IMR-90 (cell line): ENCODE data around the gene TMPRSS3. TPM values are rescaled to one million over a fixed set of nuclear protein-coding genes. Genes with fewer than 3 reads are reported as not detected.

Experiments
- ATAC-seq: fragments of 200-7000 bp; cut with Tn5 transposase; 2 replicates; pipeline ENCODE4 v1.9.1; 2020; ENCODE audit warnings: low read depth, mild to moderate bottlenecking, moderate library complexity
- BruUV-seq: library from RNA; stranded (reverse); fragments of 400-500 nt; replicated peaks from 2 replicates; lab custom pipeline; 2021; lab: Mats Ljungman, UMichigan
- CTCF ChIA-PET: fragments of 300-600 bp; formaldehyde crosslinking; extraction: SDS; loops from one replicate; lab custom pipeline; 2021; ENCODE audit warnings: antibody characterized with exemption; lab: Yijun Ruan, JAX
- POLR2A ChIA-PET: fragments of 300-600 bp; sonication (Branson Sonifier 250); formaldehyde crosslinking; loops from one replicate; lab custom pipeline; 2022; ENCODE audit warnings: antibody characterized with exemption; ENCODE audit not compliant: unreplicated experiment; lab: Charles Lee
- DNase-seq: peaks from one replicate; pipeline ENCODE4 v3.0.0; 2013
- H2AFZ ChIP-seq: replicated peaks from 2 replicates; pipeline ENCODE3; 2013; ENCODE audit warnings: low read length, mild to moderate bottlenecking; ENCODE audit not compliant: poor library complexity
- H2AK5ac ChIP-seq: 2 replicates; pipeline ENCODE4 v1.6.1; 2013; ENCODE audit warnings: low read depth, low read length, inconsistent platforms
- H2AK9ac ChIP-seq: replicated peaks from 2 replicates; pipeline ENCODE3; 2013; ENCODE audit warnings: mild to moderate bottlenecking, low read depth, low read length, moderate library complexity; ENCODE audit not compliant: poor library complexity
- H2BK120ac ChIP-seq: 2 replicates; pipeline ENCODE4 v1.6.1; 2013; ENCODE audit warnings: low read depth, low read length, inconsistent platforms
- H2BK15ac ChIP-seq: 3 replicates; pipeline ENCODE4 v1.6.1; 2013; ENCODE audit warnings: low read depth, low read length, inconsistent platforms
- H2BK20ac ChIP-seq: 2 replicates; pipeline ENCODE4 v1.6.1; 2013; ENCODE audit warnings: low read depth, mild to moderate bottlenecking, inconsistent platforms, low read length, moderate library complexity
- H2BK5ac ChIP-seq: 2 replicates; pipeline ENCODE4 v1.6.1; 2013; ENCODE audit warnings: mild to moderate bottlenecking, low read depth, low read length, inconsistent platforms; ENCODE audit not compliant: poor library complexity, severe bottlenecking
- H3K14ac ChIP-seq: replicated peaks from 2 replicates; pipeline ENCODE4 v1.6.1; 2013; ENCODE audit warnings: low read depth, low read length, inconsistent platforms
- H3K18ac ChIP-seq: 2 replicates; pipeline ENCODE4 v1.6.1; 2013; ENCODE audit warnings: low read depth, low read length, control low read depth
- H3K23ac ChIP-seq: 2 replicates; pipeline ENCODE4 v1.6.1; 2013; ENCODE audit warnings: low read depth, low read length, inconsistent platforms
- H3K27ac ChIP-seq: 2 replicates; pipeline ENCODE4 v1.5.1; 2013; ENCODE audit warnings: mild to moderate bottlenecking, control low read depth, low read length; ENCODE audit not compliant: insufficient read depth
- H3K27me3 ChIP-seq: 2 replicates; pipeline ENCODE4 v1.6.1; 2013; ENCODE audit warnings: low read length; ENCODE audit not compliant: control insufficient read depth, insufficient read depth
- H3K36me3 ChIP-seq: 2 replicates; pipeline ENCODE4 v1.6.1; 2013; ENCODE audit warnings: low read length, mixed read lengths; ENCODE audit not compliant: control insufficient read depth, insufficient read depth
- H3K4ac ChIP-seq: 2 replicates; pipeline ENCODE4 v1.6.1; 2013; ENCODE audit warnings: low read depth, low read length, inconsistent platforms
- H3K4me1 ChIP-seq: 2 replicates; pipeline ENCODE4 v1.6.1; 2013; ENCODE audit warnings: low read length, mixed read lengths; ENCODE audit not compliant: control insufficient read depth, insufficient read depth
- H3K4me2 ChIP-seq: 2 replicates; pipeline ENCODE4 v1.6.1; 2013; ENCODE audit warnings: low read depth, mild to moderate bottlenecking, control low read depth, low read length, moderate library complexity
- H3K4me3 ChIP-seq: 2 replicates; pipeline ENCODE4 v1.5.1; 2013; ENCODE audit warnings: low read depth, mild to moderate bottlenecking, control low read depth, low read length, moderate library complexity; ENCODE audit not compliant: insufficient read depth
- H3K56ac ChIP-seq: 2 replicates; pipeline ENCODE4 v1.6.1; 2013; ENCODE audit warnings: low read length, inconsistent platforms; ENCODE audit not compliant: insufficient read depth; ENCODE audit errors: extremely low read depth
- H3K79me1 ChIP-seq, 2 experiments: 2 replicates each; pipeline ENCODE4 v1.6.1; 2013; ENCODE audit warnings: low read length in 2 of 2, inconsistent platforms in 1 of 2, low read depth in 1 of 2
- H3K9ac ChIP-seq: 2 replicates; pipeline ENCODE4 v1.6.1; 2013; ENCODE audit warnings: low read depth, low read length, control low read depth
- H3K9me1 ChIP-seq: 2 replicates; pipeline ENCODE4 v1.6.1; 2013; ENCODE audit warnings: low read length, inconsistent platforms; ENCODE audit not compliant: insufficient read depth
- H3K9me3 ChIP-seq: 2 replicates; pipeline ENCODE4 v1.6.1; 2013; ENCODE audit warnings: low read length; ENCODE audit not compliant: control insufficient read depth, insufficient read depth
- H4K20me1 ChIP-seq: 2 replicates; pipeline ENCODE4 v1.6.1; 2013; ENCODE audit warnings: low read length, inconsistent platforms; ENCODE audit not compliant: insufficient read depth
- H4K5ac ChIP-seq: 2 replicates; pipeline ENCODE4 v1.6.1; 2013; ENCODE audit warnings: mild to moderate bottlenecking, low read depth, low read length, control low read depth
- H4K8ac ChIP-seq, 2 experiments: 2 replicates each; pipeline ENCODE4 v1.6.1; 2013; ENCODE audit warnings: low read depth in 2 of 2, low read length in 2 of 2, control low read depth in 1 of 2, inconsistent platforms in 1 of 2
- H4K91ac ChIP-seq: 2 replicates; pipeline ENCODE4 v1.6.1; 2013; ENCODE audit warnings: low read depth, low read length, inconsistent platforms; ENCODE audit not compliant: insufficient read depth
- BHLHE40 ChIP-seq: fragments of 150-350 bp; IDR thresholded peaks from 2 replicates; pipeline ENCODE4 v1.6.1; 2016; ENCODE audit warnings: mild to moderate bottlenecking, low read depth, low read length
- CEBPB ChIP-seq: IDR thresholded peaks from 2 replicates; pipeline ENCODE4 v1.6.1; 2012; ENCODE audit warnings: low read depth, low read length, improper control_type of control experiment
- CHD1 ChIP-seq: IDR thresholded peaks from 2 replicates; pipeline ENCODE4 v1.6.1; 2012; ENCODE audit warnings: low read depth, low read length, improper control_type of control experiment
- CTCF ChIP-seq: conservative IDR thresholded peaks from 2 replicates; pipeline ENCODE4 v1.5.1; 2012; ENCODE audit warnings: mild to moderate bottlenecking, low read depth, low read length, improper control_type of control experiment
- ELK1 ChIP-seq: fragments of 150-350 bp; IDR thresholded peaks from 2 replicates; pipeline ENCODE4 v1.6.1; 2016; ENCODE audit warnings: low read depth, mild to moderate bottlenecking, low read length, moderate library complexity, borderline replicate concordance
- FOS ChIP-seq: fragments of 150-350 bp; IDR thresholded peaks from 2 replicates; pipeline ENCODE4 v1.6.1; 2016; ENCODE audit warnings: low read depth, low read length
- MAFK ChIP-seq: IDR thresholded peaks from 2 replicates; pipeline ENCODE4 v1.6.1; 2012; ENCODE audit warnings: low read depth, low read length, improper control_type of control experiment
- MAZ ChIP-seq: IDR thresholded peaks from 2 replicates; pipeline ENCODE4 v1.6.1; 2012; ENCODE audit warnings: low read depth, mild to moderate bottlenecking, low read length, improper control_type of control experiment, moderate library complexity, borderline replicate concordance
- MXI1 ChIP-seq: IDR thresholded peaks from 2 replicates; pipeline ENCODE4 v1.6.1; 2012; ENCODE audit warnings: low read depth, mild to moderate bottlenecking, low read length, moderate library complexity, borderline replicate concordance
- NFE2L2 ChIP-seq: fragments of 150-350 bp; IDR thresholded peaks from 2 replicates; pipeline ENCODE4 v1.6.1; 2016; ENCODE audit warnings: low read depth, mild to moderate bottlenecking, low read length
- POLR2A ChIP-seq: IDR thresholded peaks from 2 replicates; pipeline ENCODE4 v1.6.1; 2012; ENCODE audit warnings: mild to moderate bottlenecking, low read depth, low read length
- RAD21 ChIP-seq: IDR thresholded peaks from 2 replicates; pipeline ENCODE4 v1.6.1; 2012; ENCODE audit warnings: low read length, improper control_type of control experiment
- RCOR1 ChIP-seq: IDR thresholded peaks from 2 replicates; pipeline ENCODE4 v1.6.1; 2012; ENCODE audit warnings: mild to moderate bottlenecking, low read length, improper control_type of control experiment; ENCODE audit not compliant: insufficient replicate concordance
- RFX5 ChIP-seq: IDR thresholded peaks from 2 replicates; pipeline ENCODE4 v1.8.0; 2012; ENCODE audit warnings: low read depth, mild to moderate bottlenecking, low read length, moderate library complexity
- SMC3 ChIP-seq: fragments of 150-350 bp; IDR thresholded peaks from 2 replicates; pipeline ENCODE4 v1.6.1; 2016; ENCODE audit warnings: low read depth, mild to moderate bottlenecking, antibody characterized with exemption, low read length, moderate library complexity
- USF2 ChIP-seq: fragments of 150-350 bp; IDR thresholded peaks from 2 replicates; pipeline ENCODE4 v1.6.1; 2017; ENCODE audit warnings: mild to moderate bottlenecking, antibody characterized with exemption, low read length, low read depth
- WGBS, 2 experiments: methylation state at CpG; one replicate each; pipeline versions ENCODE4 v1.1.5 to v1.1.7; 2013; ENCODE audit warnings: missing lambda C conversion rate in 2 of 2; ENCODE audit not compliant: insufficient read length in 1 of 2; ENCODE audit errors: extremely low coverage in 2 of 2; 5-methylcytosine and 5-hydroxymethylcytosine counted together
- dilution Hi-C: fragments of 300-500 bp; cut with HindIII; formaldehyde crosslinking; loops from one replicate; pipeline ENCODE4 v1.14.3; 2018; ENCODE audit warnings: low sequenced_read_pairs; ENCODE audit not compliant: unreplicated experiment
- in situ Hi-C: fragments of 300-500 bp; cut with MboI; formaldehyde crosslinking; loops from 3 replicates; pipeline ENCODE4 v1.14.3; 2019; ENCODE audit warnings: low sequenced_read_pairs, inconsistent platforms, mixed read lengths
- intact Hi-C: fragments of 100-400 bp; cut with micrococcal nuclease; formaldehyde crosslinking; loops from 2 replicates; pipeline ENCODE4 v1.10.0; 2022
- polyA plus RNA-seq, 3 experiments: library from polyadenylated mRNA; depleted of rRNA; stranded (reverse); fragments of >200 nt; gene quantifications; 2 replicates each; pipeline ENCODE4 v1.2.3, GENCODE V29; 2012; ENCODE audit warnings: low replicate concordance in 1 of 3
- total RNA-seq: library from RNA; depleted of rRNA; stranded (reverse); fragments of >200 nt; gene quantifications from 2 replicates; pipeline ENCODE4 v1.2.3, GENCODE V29; 2012

Gene TMPRSS3
- total and polyA plus RNA-seq, 2 of the 4 experiments (the other 2 are of a cell fraction) = not detected

- no peak for ATAC-seq
- H2AK9ac ChIP-seq = no peak overlapping the region
- dilution Hi-C loops = no loop called here
Measured at GRCh38 chr21:42347601-42348327, 48.1 kb downstream of the TMPRSS3 start.

More at GRCh38 chr21:42347601-42348327, 48.1 kb downstream of the TMPRSS3 start:
- Histone ChIP-seq H4K20me1 (no peaks in the 10 kb centered on the region), H3K9me3 (no peaks in the 10 kb centered on the region; the same call in 1 of the 2 replicates), H2BK15ac (no peak overlapping the region), H2BK5ac (no peak overlapping the region), H2BK120ac (no peak overlapping the region), H3K79me1 (no peaks in the 10 kb centered on the region), H3K18ac (no peak overlapping the region), H3K9me1 (no peaks in the 10 kb centered on the region), H3K36me3 (no peaks in the 10 kb centered on the region), H2AK5ac (no peak overlapping the region), H3K14ac (no peak overlapping the region), H3K4me2 (no peak overlapping the region), H3K27me3 (peaks cover 17% of the 10 kb centered on the region; the same call in 1 of the 2 replicates), H2BK20ac (no peak overlapping the region), H4K8ac (no peak overlapping the region), H3K9ac (no peak overlapping the region), H3K4ac (no peak overlapping the region), H3K27ac (no peak overlapping the region), H3K56ac (no peak overlapping the region), H3K23ac (no peak overlapping the region), H3K4me1 (no peaks in the 10 kb centered on the region), H4K91ac (no peak overlapping the region), H3K4me3 (no peak overlapping the region), H2AFZ (no peak overlapping the region), H4K5ac (no peak overlapping the region)
- CTCF ChIA-PET = no interaction called here
- no peak for DNase-seq
- POLR2A ChIA-PET = no interaction called here
- intact Hi-C loops (no loop called here), in situ Hi-C loops (no loop called here)
- BruUV-seq = no TSS peak
- WGBS, 2 experiments = 52% methylated on average over 11 of the region's 30 CpGs; no CpG with 5 or more reads in 1 of the 2 experiments
- TF ChIP-seq RFX5 = no peak
- no peak for TF ChIP-seq CTCF
- TF ChIP-seq RAD21 = no peak
- no peak for TF ChIP-seq CEBPB
- no peak for TF ChIP-seq FOS
- no peak for TF ChIP-seq MAZ
- no peak for TF ChIP-seq USF2
- no peak for TF ChIP-seq MXI1
- no peak for TF ChIP-seq RCOR1
- TF ChIP-seq CHD1 = no peak
- no peak for TF ChIP-seq SMC3
- TF ChIP-seq NFE2L2 = no peak
- TF ChIP-seq BHLHE40 = no peak
- no peak for TF ChIP-seq MAFK
- TF ChIP-seq ELK1 = no peak
- TF ChIP-seq POLR2A = no peak
